Measurements from ENCODE around the gene MYL5. TPM values are rescaled to one million over a fixed set of nuclear protein-coding genes. Genes with fewer than 3 reads are reported as not detected.

MYL5 gene
- total and polyA plus RNA-seq, 3 donors from 2014 or later: 33.9 to 45.0 (median 34.2) TPM

GRCh38 chr4:648579-649292 is 25.6 kb upstream of the MYL5 start:
- Histone ChIP-seq H3K36me3 (ENCODE audit: low read depth, missing control alignments) (no peaks in the 10 kb centered on the region), H3K4me1 (no peaks in the 10 kb centered on the region), H3K4me3 (no peak overlapping the region), H3K27ac (no peak overlapping the region), H3K27me3 (no peaks in the 10 kb centered on the region), H3K9me3 (no peaks in the 10 kb centered on the region)
- DNase-seq: no peak
- 67 to 71% methylated on average over 8 to 28 of the region's 28 CpGs for WGBS, 2 donors
- intact Hi-C loops (cut with DNase I; ENCODE audit: low total_unique reads): no loop called here
- no peak for TF ChIP-seq CTCF (IDR thresholded peaks at IDR 0.05)
- TF ChIP-seq POLR2A (IDR thresholded peaks at IDR 0.05): no peak

DNA sequence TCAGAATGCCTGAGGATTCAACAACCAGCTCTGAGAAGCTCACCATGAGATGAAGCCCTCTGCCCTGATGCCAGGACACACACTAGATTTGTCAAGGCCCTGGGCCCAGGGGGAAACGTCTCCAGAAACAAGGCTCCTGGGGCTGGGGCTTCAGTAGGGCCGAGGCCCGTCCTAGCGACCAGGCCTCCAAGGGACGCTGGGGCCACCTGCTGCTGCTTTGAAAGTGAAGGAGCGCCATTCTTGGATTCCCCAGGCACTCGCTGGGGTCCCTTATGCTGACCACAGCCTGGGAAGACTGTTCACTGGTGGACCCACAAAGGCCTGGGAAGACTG is 25.1 kb upstream of the MYL5 start:
- no peak for DNase-seq
- 80 to 88% methylated on average over 6 to 7 of the region's 7 CpGs for WGBS, 2 donors
- intact Hi-C loops (cut with DNase I; ENCODE audit: low total_unique reads): no loop called here
- no peak overlapping the region for H3K4me3 ChIP-seq
- no peaks in the 10 kb centered on the region for H3K27me3 ChIP-seq
- TF ChIP-seq CTCF (IDR thresholded peaks at IDR 0.05): no peak
- no peak for TF ChIP-seq POLR2A (IDR thresholded peaks at IDR 0.05)
- H3K4me1 ChIP-seq: no peaks in the 10 kb centered on the region
- no peaks in the 10 kb centered on the region for H3K9me3 ChIP-seq
- no peak overlapping the region for H3K27ac ChIP-seq
- H3K36me3 ChIP-seq (ENCODE audit: low read depth, missing control alignments): no peaks in the 10 kb centered on the region

- Histone ChIP-seq H3K27me3 (no peaks in the 10 kb centered on the region), H3K4me3 (no peak overlapping the region), H3K27ac (no peak overlapping the region), H3K9me3 (no peaks in the 10 kb centered on the region), H3K4me1 (no peaks in the 10 kb centered on the region), H3K36me3 (ENCODE audit: low read depth, missing control alignments) (no peaks in the 10 kb centered on the region)
- intact Hi-C loops (cut with DNase I; ENCODE audit: low total_unique reads): no loop called here
- DNase-seq: no peak
- no peak for TF ChIP-seq POLR2A (IDR thresholded peaks at IDR 0.05)
- no peak for TF ChIP-seq CTCF (IDR thresholded peaks at IDR 0.05)
- whole genome bisulfite sequencing, 2 donors: 91 to 95% methylated on average over 8 to 13 of the region's 13 CpGs
These were observed 24.5 kb upstream of the MYL5 start for GRCh38 chr4:649751-650310.

DNA sequence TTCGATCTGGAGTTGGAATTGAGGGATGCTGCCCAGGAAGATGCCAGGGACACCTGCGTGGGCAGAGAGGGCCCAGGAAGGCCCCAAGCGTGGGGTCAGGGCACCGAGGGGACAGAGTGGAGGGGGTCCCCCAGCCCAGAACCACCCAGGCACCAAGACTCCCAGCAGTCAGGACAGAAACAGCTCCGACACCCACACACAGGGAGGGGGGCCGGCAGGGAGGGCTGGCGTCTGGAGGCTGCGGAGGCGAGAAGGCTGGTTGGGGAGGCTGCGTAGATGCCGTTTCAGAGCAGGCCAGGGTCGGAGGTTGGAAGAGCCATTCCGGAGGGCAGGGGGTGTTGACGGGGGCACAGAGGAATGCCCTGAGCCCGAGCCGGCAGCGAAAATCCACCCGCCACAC is 23.9 kb upstream of the MYL5 start:
- no peaks in the 10 kb centered on the region for H3K4me1 ChIP-seq
- no peak overlapping the region for H3K4me3 ChIP-seq
- no peak for DNase-seq
- no peaks in the 10 kb centered on the region for H3K9me3 ChIP-seq
- no peak for TF ChIP-seq CTCF (IDR thresholded peaks at IDR 0.05)
- no peak for TF ChIP-seq POLR2A (IDR thresholded peaks at IDR 0.05)
- WGBS, 2 donors: 59 to 78% methylated on average over 13 to 18 of the region's 18 CpGs
- H3K27ac ChIP-seq: no peak overlapping the region
- no peaks in the 10 kb centered on the region for H3K36me3 ChIP-seq (ENCODE audit: low read depth, missing control alignments)
- intact Hi-C loops (cut with DNase I; ENCODE audit: low total_unique reads): no loop called here
- no peaks in the 10 kb centered on the region for H3K27me3 ChIP-seq
